Stimulated activated naive CD8-positive, alpha-beta T cell treated with anti-CD3 and anti-CD28 coated beads, Interleukin-15, Interleukin-2, amounts not matched to agents 100 U/mL and 50 U/mL, for 24 hours (primary cell): ENCODE measurements around the gene PPIL6.

Source experiments
- ATAC-seq: fragments of 150-1000 bp; cut with Tn5 transposase; one replicate; pipeline ENCODE4 v1.10.0; 2021
- DNase-seq: peaks from one replicate; pipeline ENCODE4 v3.0.0; 2021

The PPIL6 gene

GRCh38 chr6:109440331-109441068, at the start of gene PPIL6, which contains the start of gene SMPD2:
PPIL6 (minus strand) TSS chr6:109440628; CDS start chr6:109440590, 38 bp downstream.
SMPD2 (plus strand) TSS chr6:109440724; CDS start chr6:109441122, 398 bp downstream.
- DNase-seq = peak; percentile 86

DNA sequence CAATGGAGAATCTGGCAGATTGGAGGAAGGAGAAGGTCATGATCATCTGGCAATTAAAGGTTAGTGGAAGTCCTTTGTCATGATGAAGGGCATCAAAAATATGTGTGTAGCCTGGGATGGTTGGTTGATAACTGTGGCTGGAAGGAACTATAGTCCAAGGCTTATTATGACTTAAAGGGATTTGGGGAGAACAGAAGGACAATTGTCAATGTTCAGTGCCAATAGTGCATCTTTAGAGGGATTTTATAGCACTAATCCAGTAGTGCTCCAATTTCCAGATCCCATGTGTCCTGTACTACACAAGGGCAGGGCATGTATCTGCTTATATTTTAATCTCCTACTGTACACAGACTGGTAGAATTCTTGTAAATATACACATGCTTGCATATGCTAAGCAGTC, 47.6 kb upstream of the PPIL6 start:
- ATAC-seq = no peak
- DNase-seq = no peak

More at GRCh38 chr6:109440331-109441068, at the start of gene PPIL6, which contains the start of gene SMPD2:
- ATAC-seq = peak; percentile 88

GRCh38 chr6:109486068-109486467, 45.6 kb upstream of the PPIL6 start:
- no peak for ATAC-seq
- no peak for DNase-seq

DNA sequence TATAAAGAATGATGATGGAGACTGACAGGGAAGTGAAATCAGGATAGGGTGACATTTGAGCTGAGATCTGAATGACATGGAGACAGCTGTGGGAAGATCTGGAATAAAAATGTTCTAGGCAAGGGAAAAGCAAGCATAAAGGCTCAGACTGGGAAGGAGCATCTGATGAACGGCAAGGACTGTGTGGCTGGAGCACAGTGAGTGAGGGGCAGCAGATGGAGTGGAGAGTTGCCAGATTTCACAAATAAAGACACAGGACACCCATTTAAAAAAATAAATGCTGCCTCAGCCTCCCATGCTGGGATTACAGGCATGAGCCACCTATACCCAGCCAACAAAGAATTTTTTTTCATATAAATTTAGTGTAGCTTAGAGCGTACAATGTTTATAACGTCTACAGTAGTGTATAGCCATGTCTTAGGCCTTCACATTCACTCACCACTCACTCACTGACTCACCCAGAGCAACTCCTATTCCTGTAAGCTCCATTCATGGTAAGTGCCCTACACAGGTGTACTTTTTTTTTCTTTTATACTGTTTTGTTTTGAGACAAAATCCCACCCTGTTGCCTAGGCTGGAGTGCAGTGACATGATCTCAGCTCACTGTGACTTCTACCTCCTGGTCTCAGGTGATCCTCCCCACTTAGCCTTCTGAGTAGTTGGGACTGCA, 45.0 kb upstream of the PPIL6 start:
- DNase-seq = no peak
- ATAC-seq = no peak

- no peak for ATAC-seq
- no peak for DNase-seq
Observed at GRCh38 chr6:109484122-109484521, 43.7 kb upstream of the PPIL6 start.

- DNase-seq (no peak), ATAC-seq (no peak)
Observed at GRCh38 chr6:109483735-109484057, 43.3 kb upstream of the PPIL6 start.

- ATAC-seq = peak; percentile 87
- DNase-seq = peak; percentile 92
Observed at GRCh38 chr6:109482905-109483734, 42.7 kb upstream of the PPIL6 start, which contains the start of gene ZBTB24. ZBTB24 (minus strand) TSS chr6:109483219; CDS start chr6:109482026, 1,193 bp downstream.

GRCh38 chr6:109480993-109481480, 40.6 kb upstream of the PPIL6 start:
- DNase-seq (no peak), ATAC-seq (no peak)

GRCh38 chr6:109478841-109479624, 38.6 kb upstream of the PPIL6 start:
- DNase-seq = no peak
- no peak for ATAC-seq

GRCh38 chr6:109478222-109478805, 37.9 kb upstream of the PPIL6 start:
- ATAC-seq = no peak
- DNase-seq = no peak

GRCh38 chr6:109477725-109478124, 37.3 kb upstream of the PPIL6 start:
- ATAC-seq = peak; percentile 40
- no peak for DNase-seq

DNA sequence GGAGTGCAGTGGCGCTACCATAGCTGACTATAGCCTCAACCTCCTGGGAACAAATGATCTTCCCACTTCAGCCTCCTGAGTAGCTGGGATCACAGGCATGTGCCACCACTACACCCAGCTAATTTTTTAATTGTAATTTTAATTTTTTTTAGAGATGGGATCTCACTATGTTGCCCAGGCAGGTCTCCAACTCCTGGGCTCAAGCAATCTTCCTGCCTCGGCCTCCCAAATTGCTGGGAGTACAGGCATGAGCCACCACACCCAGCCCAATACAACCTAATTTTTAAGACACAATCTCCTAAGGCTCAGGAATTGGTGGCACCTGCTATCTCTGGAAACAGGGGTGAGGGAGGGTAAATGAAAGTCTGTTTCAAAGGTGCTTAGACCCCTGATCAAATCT, 36.8 kb upstream of the PPIL6 start:
- ATAC-seq = no peak
- DNase-seq = no peak

- no peak for ATAC-seq
- DNase-seq = no peak
Observed at GRCh38 chr6:109475625-109476024, 35.2 kb upstream of the PPIL6 start.

DNA sequence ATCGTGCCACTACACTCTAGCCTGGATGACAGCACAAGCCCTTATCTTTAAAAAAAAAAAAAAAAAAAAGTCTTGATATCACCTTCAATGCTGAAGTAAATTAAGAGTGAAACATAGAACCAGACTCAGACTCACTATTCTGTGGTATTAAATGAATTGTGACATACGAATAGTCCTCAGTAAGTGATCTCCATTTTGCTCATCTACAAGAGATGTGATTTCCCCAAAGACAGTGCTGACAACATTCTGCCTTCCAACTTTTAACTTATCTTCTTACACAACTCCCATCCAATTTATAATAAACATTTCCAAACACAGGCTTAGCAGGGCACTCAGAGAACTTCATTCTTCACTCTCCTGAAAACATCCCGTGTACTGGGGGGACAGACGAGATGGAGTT, 34.6 kb upstream of the PPIL6 start:
- ATAC-seq = no peak
- no peak for DNase-seq

GRCh38 chr6:109473120-109473519, 32.7 kb upstream of the PPIL6 start:
- DNase-seq = no peak
- ATAC-seq = no peak

- ATAC-seq (peak; percentile 33), DNase-seq (no peak)
Observed at GRCh38 chr6:109472132-109472995, 31.9 kb upstream of the PPIL6 start.

- DNase-seq (no peak), ATAC-seq (no peak)
Observed at GRCh38 chr6:109471105-109471810, 30.8 kb upstream of the PPIL6 start.

- DNase-seq (no peak), ATAC-seq (no peak)
Observed at GRCh38 chr6:109469591-109470189, 29.3 kb upstream of the PPIL6 start.

DNA sequence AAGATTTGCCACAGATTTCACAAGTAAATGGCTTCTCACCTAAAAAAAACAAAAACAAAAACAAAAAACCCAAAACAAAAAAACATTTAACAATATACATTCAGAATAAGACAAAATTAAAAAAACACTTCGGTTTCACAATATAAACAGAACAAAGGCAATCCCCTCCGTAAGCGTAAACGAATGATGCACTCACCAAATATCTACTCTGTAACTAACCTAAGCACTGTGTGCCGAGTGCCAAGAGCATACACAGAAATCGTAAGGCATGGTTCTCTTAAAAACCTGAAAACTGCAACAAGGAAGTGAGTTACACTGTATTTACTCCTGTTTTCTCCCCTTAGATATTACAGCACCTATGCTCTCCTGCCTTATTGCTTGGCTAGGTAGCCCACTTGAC, 27.3 kb upstream of the PPIL6 start:
- no peak for DNase-seq
- ATAC-seq = no peak
